HepG2 (cell line): ENCODE data around the gene PITX3.

ENCODE experiments used
- ARHGAP35 ChIP-seq: sonication (generic); formaldehyde crosslinking; IDR thresholded peaks from 2 replicates; pipeline ENCODE4 v1.9.0; 2022; ENCODE audit warnings: mild to moderate bottlenecking, inconsistent platforms, moderate library complexity, missing genetic modification reagents, borderline replicate concordance
- ETV5 ChIP-seq: IDR thresholded peaks from 2 replicates; pipeline ENCODE4 v1.6.1; 2018; ENCODE audit warnings: missing biosample characterization, missing genetic modification reagents, inconsistent platforms, borderline replicate concordance
- HMGA1 ChIP-seq: sonication (generic); formaldehyde crosslinking; conservative IDR thresholded peaks from 2 replicates; pipeline ENCODE4 v1.4.0; 2020; ENCODE audit warnings: missing genetic modification reagents
- REPIN1 ChIP-seq: sonication (generic); formaldehyde crosslinking; IDR thresholded peaks from 2 replicates; pipeline ENCODE4 v1.8.0; 2022; ENCODE audit warnings: missing genetic modification reagents, low read depth, mild to moderate bottlenecking, borderline replicate concordance
- U2AF1 ChIP-seq: fragments of 200-400 bp; formaldehyde crosslinking; optimal IDR thresholded peaks from 2 replicates; pipeline ENCODE3; 2017; ENCODE audit warnings: mild to moderate bottlenecking, low read depth, low read length
- ZIK1 ChIP-seq: sonication (generic); formaldehyde crosslinking; IDR thresholded peaks from 2 replicates; pipeline ENCODE4 v1.5.0; 2020; ENCODE audit warnings: mild to moderate bottlenecking, low read depth, missing genetic modification reagents, borderline replicate concordance
- TF ChIP-seq, protein P1 (sequence below): sonication (generic); formaldehyde crosslinking; IDR thresholded peaks from 2 replicates; pipeline ENCODE4 v1.5.0; 2020; ENCODE audit warnings: mild to moderate bottlenecking, missing genetic modification reagents, moderate library complexity
- TF ChIP-seq, protein P2 (sequence below): sonication (generic); formaldehyde crosslinking; IDR thresholded peaks from 2 replicates; pipeline ENCODE4 v1.4.0; 2020; ENCODE audit warnings: mild to moderate bottlenecking, missing genetic modification reagents
- TF ChIP-seq, protein P3 (sequence below): sonication (generic); formaldehyde crosslinking; conservative IDR thresholded peaks from 2 replicates; pipeline ENCODE4 v1.4.0; 2020; ENCODE audit warnings: missing genetic modification reagents

DNA sequence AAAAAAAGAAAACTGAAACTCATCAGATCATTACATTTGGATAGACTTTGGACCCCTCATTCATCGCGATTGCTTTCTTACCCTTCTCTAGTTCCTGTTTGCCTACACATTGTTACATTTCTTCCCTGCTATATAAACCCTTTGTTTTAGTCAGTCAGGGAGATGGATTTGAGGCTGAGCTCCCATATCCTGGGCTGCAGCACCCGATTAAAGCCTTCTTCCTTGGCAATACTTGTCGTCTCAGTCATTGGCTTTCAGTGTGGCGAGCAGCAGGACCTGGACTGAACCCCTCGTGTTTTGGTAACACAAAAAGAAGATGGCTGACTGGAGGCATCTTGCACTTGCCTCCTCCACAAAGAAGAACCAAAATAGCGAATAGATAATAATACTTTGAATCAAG lies 49.4 kb downstream of the PITX3 start:
- TF ChIP-seq, protein P1, sequence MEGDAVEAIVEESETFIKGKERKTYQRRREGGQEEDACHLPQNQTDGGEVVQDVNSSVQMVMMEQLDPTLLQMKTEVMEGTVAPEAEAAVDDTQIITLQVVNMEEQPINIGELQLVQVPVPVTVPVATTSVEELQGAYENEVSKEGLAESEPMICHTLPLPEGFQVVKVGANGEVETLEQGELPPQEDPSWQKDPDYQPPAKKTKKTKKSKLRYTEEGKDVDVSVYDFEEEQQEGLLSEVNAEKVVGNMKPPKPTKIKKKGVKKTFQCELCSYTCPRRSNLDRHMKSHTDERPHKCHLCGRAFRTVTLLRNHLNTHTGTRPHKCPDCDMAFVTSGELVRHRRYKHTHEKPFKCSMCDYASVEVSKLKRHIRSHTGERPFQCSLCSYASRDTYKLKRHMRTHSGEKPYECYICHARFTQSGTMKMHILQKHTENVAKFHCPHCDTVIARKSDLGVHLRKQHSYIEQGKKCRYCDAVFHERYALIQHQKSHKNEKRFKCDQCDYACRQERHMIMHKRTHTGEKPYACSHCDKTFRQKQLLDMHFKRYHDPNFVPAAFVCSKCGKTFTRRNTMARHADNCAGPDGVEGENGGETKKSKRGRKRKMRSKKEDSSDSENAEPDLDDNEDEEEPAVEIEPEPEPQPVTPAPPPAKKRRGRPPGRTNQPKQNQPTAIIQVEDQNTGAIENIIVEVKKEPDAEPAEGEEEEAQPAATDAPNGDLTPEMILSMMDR (CRISPR knock-in tag) = no peak
- TF ChIP-seq ARHGAP35 (CRISPR knock-in tag) (no peak), ZIK1 (CRISPR knock-in tag) (no peak), U2AF1 (no peak), HMGA1 (CRISPR knock-in tag) (no peak), ETV5 (no peak), REPIN1 (CRISPR knock-in tag) (no peak)
- TF ChIP-seq, protein P2, sequence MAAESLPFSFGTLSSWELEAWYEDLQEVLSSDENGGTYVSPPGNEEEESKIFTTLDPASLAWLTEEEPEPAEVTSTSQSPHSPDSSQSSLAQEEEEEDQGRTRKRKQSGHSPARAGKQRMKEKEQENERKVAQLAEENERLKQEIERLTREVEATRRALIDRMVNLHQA (CRISPR knock-in tag) = no peak
- TF ChIP-seq, protein P3, sequence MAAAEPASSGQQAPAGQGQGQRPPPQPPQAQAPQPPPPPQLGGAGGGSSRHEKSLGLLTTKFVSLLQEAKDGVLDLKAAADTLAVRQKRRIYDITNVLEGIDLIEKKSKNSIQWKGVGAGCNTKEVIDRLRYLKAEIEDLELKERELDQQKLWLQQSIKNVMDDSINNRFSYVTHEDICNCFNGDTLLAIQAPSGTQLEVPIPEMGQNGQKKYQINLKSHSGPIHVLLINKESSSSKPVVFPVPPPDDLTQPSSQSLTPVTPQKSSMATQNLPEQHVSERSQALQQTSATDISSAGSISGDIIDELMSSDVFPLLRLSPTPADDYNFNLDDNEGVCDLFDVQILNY = no peak
